ENCODE data around the gene LCN12.

Gene LCN12

DNA sequence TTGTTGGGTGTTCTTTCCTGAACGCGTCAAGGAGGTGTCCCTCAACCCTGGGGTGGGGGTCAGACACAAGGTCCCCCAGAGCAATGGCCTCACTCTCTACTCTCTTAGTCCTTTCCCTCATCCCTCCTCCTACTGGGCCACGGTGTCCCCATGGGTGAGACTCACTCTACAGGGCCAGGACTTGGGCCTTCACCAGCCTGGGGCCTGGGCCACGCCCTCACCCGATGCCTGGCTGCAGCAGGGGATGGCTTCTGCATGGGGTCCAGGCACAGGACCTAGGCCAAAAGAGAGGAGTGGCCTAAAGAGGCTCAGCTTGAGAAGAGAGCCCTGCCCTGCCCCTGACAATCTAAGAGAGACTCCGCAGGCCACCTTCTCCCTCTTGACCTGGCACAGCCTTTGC is 5.8 kb downstream of the LCN12 start:
- no peaks in the 10 kb centered on the region for H3K4me1 ChIP-seq (ENCODE audit: control insufficient read depth, low read length)
- H3K4me2 ChIP-seq (ENCODE audit: low read length) = no peak overlapping the region
- H3K79me2 ChIP-seq (ENCODE audit: control insufficient read depth, low read length) = no peaks in the 10 kb centered on the region
- H3K27me3 ChIP-seq (ENCODE audit: control insufficient read depth, low read length) = no peaks in the 10 kb centered on the region
- no peak overlapping the region for H3K27ac ChIP-seq (ENCODE audit: low read depth, low read length)
- no peaks in the 10 kb centered on the region for H3K36me3 ChIP-seq (ENCODE audit: control insufficient read depth, low read length)
- H3F3A ChIP-seq (ENCODE audit: control insufficient read depth, insufficient read depth) = no peaks in the 10 kb centered on the region
- H3K9me3 ChIP-seq (ENCODE audit: control insufficient read depth, insufficient read depth, low read length) = no peaks in the 10 kb centered on the region
- no peak for TF ChIP-seq EZH2phosphoT487 (IDR thresholded peaks at IDR 0.05; ENCODE audit: borderline replicate concordance, low read length)
- TF ChIP-seq, protein P1, sequence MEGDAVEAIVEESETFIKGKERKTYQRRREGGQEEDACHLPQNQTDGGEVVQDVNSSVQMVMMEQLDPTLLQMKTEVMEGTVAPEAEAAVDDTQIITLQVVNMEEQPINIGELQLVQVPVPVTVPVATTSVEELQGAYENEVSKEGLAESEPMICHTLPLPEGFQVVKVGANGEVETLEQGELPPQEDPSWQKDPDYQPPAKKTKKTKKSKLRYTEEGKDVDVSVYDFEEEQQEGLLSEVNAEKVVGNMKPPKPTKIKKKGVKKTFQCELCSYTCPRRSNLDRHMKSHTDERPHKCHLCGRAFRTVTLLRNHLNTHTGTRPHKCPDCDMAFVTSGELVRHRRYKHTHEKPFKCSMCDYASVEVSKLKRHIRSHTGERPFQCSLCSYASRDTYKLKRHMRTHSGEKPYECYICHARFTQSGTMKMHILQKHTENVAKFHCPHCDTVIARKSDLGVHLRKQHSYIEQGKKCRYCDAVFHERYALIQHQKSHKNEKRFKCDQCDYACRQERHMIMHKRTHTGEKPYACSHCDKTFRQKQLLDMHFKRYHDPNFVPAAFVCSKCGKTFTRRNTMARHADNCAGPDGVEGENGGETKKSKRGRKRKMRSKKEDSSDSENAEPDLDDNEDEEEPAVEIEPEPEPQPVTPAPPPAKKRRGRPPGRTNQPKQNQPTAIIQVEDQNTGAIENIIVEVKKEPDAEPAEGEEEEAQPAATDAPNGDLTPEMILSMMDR (IDR thresholded peaks at IDR 0.05; ENCODE audit: low read depth, low read length, poor library complexity, severe bottlenecking) = no peak
- no peaks in the 10 kb centered on the region for H3K9me2 ChIP-seq (replicated peaks; ENCODE audit: control insufficient read depth, low read length)
- no peak overlapping the region for H3K4me3 ChIP-seq (ENCODE audit: low read length)
- no peaks in the 10 kb centered on the region for H4K20me1 ChIP-seq (ENCODE audit: control insufficient read depth, insufficient read depth, low read depth, low read length)

DNA sequence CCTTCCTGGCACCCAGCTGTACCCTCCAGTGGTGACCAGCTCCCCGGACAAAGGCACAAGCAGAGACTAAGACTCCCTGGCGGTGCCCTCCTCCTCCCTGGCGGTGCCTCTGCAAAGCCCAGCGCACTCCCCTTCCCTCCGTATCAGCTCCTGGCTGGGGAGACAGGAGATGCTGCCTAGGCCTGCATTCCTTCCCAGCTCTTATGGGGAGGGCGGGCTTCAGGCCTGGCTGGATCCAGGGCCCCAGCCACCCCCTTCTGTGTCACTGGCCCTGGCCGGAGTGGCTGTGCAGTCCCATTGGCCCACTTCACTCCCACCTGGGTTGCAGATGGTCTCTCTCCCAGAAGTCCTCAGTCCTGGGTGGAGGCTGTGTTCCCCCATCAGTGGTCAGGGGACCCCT is 6.4 kb downstream of the LCN12 start:
- Histone ChIP-seq H3K27me3 (ENCODE audit: control insufficient read depth, low read length) (no peaks in the 10 kb centered on the region), H3K27ac (ENCODE audit: low read depth, low read length) (no peak overlapping the region)
- TF ChIP-seq, protein P1 (IDR thresholded peaks at IDR 0.05; ENCODE audit: low read depth, low read length, poor library complexity, severe bottlenecking) = no peak
- TF ChIP-seq EZH2phosphoT487 (IDR thresholded peaks at IDR 0.05; ENCODE audit: borderline replicate concordance, low read length) = no peak

DNA sequence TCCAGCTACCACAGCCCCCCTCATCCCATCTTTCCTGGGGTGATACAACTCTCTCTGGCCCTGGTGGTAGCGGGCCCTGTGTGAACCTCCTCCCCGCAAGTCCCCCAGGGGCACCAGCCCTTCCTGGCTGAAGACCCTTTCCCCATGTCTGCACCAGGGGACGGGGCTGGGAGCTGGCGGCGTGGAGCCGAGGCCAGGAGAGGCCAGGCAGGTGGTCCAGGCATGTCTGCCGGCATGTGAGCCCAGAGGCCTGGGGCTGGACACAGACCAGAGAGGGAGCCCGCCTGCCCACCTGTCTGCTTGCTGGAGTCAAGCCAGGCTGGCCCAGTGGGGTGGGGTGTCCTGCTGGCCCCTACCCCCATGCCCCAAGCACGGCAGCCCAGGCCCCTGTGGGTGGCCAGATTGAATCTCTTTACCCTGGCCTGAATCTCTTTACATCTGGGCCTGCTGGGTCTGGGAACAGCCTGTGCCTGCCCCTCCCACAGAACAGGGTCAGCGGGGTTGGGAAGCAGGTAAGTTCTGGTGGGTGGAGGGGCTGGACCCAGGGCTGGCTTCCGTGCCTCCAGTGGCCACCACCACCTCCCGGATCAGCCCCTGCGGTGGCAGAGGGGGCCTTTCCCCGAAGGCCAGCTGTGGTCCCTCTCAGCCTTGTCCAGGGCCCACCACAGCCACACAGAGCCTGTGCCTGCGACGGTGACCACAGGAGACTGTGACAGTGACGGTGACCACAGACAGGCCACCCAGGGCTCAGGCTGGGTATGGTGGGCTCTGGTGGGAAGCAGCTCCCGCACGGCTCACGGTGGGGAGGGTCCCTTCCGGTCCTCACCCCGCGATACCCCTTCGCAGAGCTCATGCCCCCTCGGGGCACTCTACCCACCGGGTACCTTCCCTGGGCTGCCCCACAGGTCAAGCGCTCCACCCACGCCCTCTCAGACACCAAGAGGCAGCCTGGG is 7.1 kb downstream of the LCN12 start:
- no peak overlapping the region for H3K27ac ChIP-seq (ENCODE audit: low read depth, low read length)
- no peaks in the 10 kb centered on the region for H4K20me1 ChIP-seq (ENCODE audit: control insufficient read depth, insufficient read depth, low read depth, low read length)
- H3K4me3 ChIP-seq (ENCODE audit: low read length) = no peak overlapping the region
- H3K4me1 ChIP-seq (ENCODE audit: control insufficient read depth, low read length) = no peaks in the 10 kb centered on the region
- no peak for TF ChIP-seq EZH2phosphoT487 (IDR thresholded peaks at IDR 0.05; ENCODE audit: borderline replicate concordance, low read length)
- TF ChIP-seq, protein P1 (IDR thresholded peaks at IDR 0.05; ENCODE audit: low read depth, low read length, poor library complexity, severe bottlenecking) = no peak
- no peaks in the 10 kb centered on the region for H3K27me3 ChIP-seq (ENCODE audit: control insufficient read depth, low read length)
- H3K9me3 ChIP-seq (ENCODE audit: control insufficient read depth, insufficient read depth, low read length) = no peaks in the 10 kb centered on the region
- H3K4me2 ChIP-seq (ENCODE audit: low read length) = no peak overlapping the region
- no peaks in the 10 kb centered on the region for H3K9me2 ChIP-seq (replicated peaks; ENCODE audit: control insufficient read depth, low read length)
- H3K36me3 ChIP-seq (ENCODE audit: control insufficient read depth, low read length) = no peaks in the 10 kb centered on the region
- H3K79me2 ChIP-seq (ENCODE audit: control insufficient read depth, low read length) = no peaks in the 10 kb centered on the region
- H3F3A ChIP-seq (ENCODE audit: control insufficient read depth, insufficient read depth) = no peaks in the 10 kb centered on the region

More for the DNA sequence above, 6.4 kb downstream of the LCN12 start:
- Histone ChIP-seq H3K4me2 (ENCODE audit: low read length) (no peak overlapping the region), H3K4me3 (ENCODE audit: low read length) (no peak overlapping the region), H3K9me3 (ENCODE audit: control insufficient read depth, insufficient read depth, low read length) (no peaks in the 10 kb centered on the region), H3K79me2 (ENCODE audit: control insufficient read depth, low read length) (no peaks in the 10 kb centered on the region), H3K4me1 (ENCODE audit: control insufficient read depth, low read length) (no peaks in the 10 kb centered on the region), H3K9me2 (replicated peaks; ENCODE audit: control insufficient read depth, low read length) (no peaks in the 10 kb centered on the region), H3F3A (ENCODE audit: control insufficient read depth, insufficient read depth) (no peaks in the 10 kb centered on the region), H3K36me3 (ENCODE audit: control insufficient read depth, low read length) (no peaks in the 10 kb centered on the region), H4K20me1 (ENCODE audit: control insufficient read depth, insufficient read depth, low read depth, low read length) (no peaks in the 10 kb centered on the region)

All from DOHH2 (cell line).